GM12878 (cell line): Measurements from ENCODE around the gene PDS5A.
"Not testable (repeated sequence)": the region's sequence is repeated elsewhere in the genome, so short reads cannot be mapped to it uniquely, and the experiment has no call there.

ENCODE experiments used
- ATF7 ChIP-seq: fragments of 450-650 bp; IDR thresholded peaks from 2 replicates; pipeline ENCODE4 v1.6.1; 2016; ENCODE audit warnings: low read depth, mild to moderate bottlenecking
- NBN ChIP-seq: fragments of 450-650 bp; IDR thresholded peaks from 2 replicates; pipeline ENCODE4 v1.6.1; 2016
- TCF7 ChIP-seq: IDR thresholded peaks from 2 replicates; pipeline ENCODE4 v1.6.1; 2014; ENCODE audit warnings: antibody characterized with exemption, borderline replicate concordance

GRCh38 chr4:39944245-39944644, 33.5 kb downstream of the PDS5A start:
- not testable (repeated sequence) for TF ChIP-seq TCF7, NBN, ATF7
